Panc1 (cell line): ENCODE measurements around the gene DLL1. TPM values are rescaled to one million over a fixed set of nuclear protein-coding genes. Genes with fewer than 3 reads are reported as not detected.

ENCODE experiments used
- ATAC-seq: fragments of 200-7000 bp; cut with Tn5 transposase; 2 replicates; pipeline ENCODE4 v1.9.1; 2020; ENCODE audit warnings: mild to moderate bottlenecking, moderate library complexity
- BruUV-seq: library from RNA; stranded (reverse); fragments of 400-500 nt; replicated peaks from 2 replicates; lab custom pipeline; 2021; lab: Mats Ljungman, UMichigan
- CTCF ChIA-PET: fragments of 300-600 bp; sonication (Branson Sonifier 250); formaldehyde crosslinking; loops from one replicate; lab custom pipeline; 2022; ENCODE audit warnings: antibody characterized with exemption; lab: Charles Lee
- POLR2A ChIA-PET: fragments of 300-600 bp; sonication (Branson Sonifier 250); formaldehyde crosslinking; loops from one replicate; lab custom pipeline; 2022; ENCODE audit warnings: antibody characterized with exemption; lab: Charles Lee
- DNase-seq: peaks from one replicate; pipeline ENCODE4 v3.0.0-alpha.2; 2010; ENCODE audit warnings: low read depth, low spot score
- H3K27ac ChIP-seq: 2 replicates; pipeline ENCODE4 v1.5.1; 2011; ENCODE audit warnings: mild to moderate bottlenecking, low read length, inconsistent platforms
- H3K27me3 ChIP-seq: fragments of 200-500 bp; sonication (Bioruptor generic); 2 replicates; pipeline ENCODE4 v1.6.0; 2014; ENCODE audit warnings: low read length, inconsistent platforms; ENCODE audit not compliant: control insufficient read depth, insufficient read depth
- H3K36me3 ChIP-seq: fragments of 200-500 bp; sonication (Bioruptor generic); 2 replicates; pipeline ENCODE4 v1.5.1; 2014; ENCODE audit warnings: inconsistent platforms, mild to moderate bottlenecking, low read length, moderate library complexity; ENCODE audit not compliant: control insufficient read depth, insufficient read depth
- H3K4me1 ChIP-seq: 2 replicates; pipeline ENCODE4 v1.5.1; 2011; ENCODE audit warnings: inconsistent platforms, mild to moderate bottlenecking, low read length, moderate library complexity; ENCODE audit not compliant: control insufficient read depth, insufficient read depth
- H3K4me3 ChIP-seq, 2 experiments: 2 replicates each; pipeline ENCODE4 v1.5.1; 2011 to 2012; ENCODE audit warnings: low read depth in 2 of 2, low read length in 2 of 2, mild to moderate bottlenecking in 2 of 2, inconsistent platforms in 1 of 2, moderate library complexity in 1 of 2
- H3K9me3 ChIP-seq: fragments of 200-500 bp; sonication (Bioruptor generic); 2 replicates; pipeline ENCODE4 v1.5.1; 2014; ENCODE audit warnings: low read depth, mild to moderate bottlenecking, inconsistent platforms, low read length, moderate library complexity; ENCODE audit not compliant: control insufficient read depth, insufficient read depth
- POLR2AphosphoS5 ChIP-seq: IDR thresholded peaks from 2 replicates; pipeline ENCODE4 v1.6.1; 2012; ENCODE audit warnings: mild to moderate bottlenecking, low read depth, low read length, moderate library complexity
- SIN3A ChIP-seq: IDR thresholded peaks from 2 replicates; pipeline ENCODE4 v1.6.1; 2012; ENCODE audit warnings: low read depth, mild to moderate bottlenecking, low read length, moderate library complexity, borderline replicate concordance; ENCODE audit not compliant: insufficient read depth
- TCF7L2 ChIP-seq: IDR thresholded peaks from 2 replicates; pipeline ENCODE4 v1.6.1; 2011; ENCODE audit warnings: mild to moderate bottlenecking, low read depth, low read length, inconsistent platforms
- in situ Hi-C: cut with HindIII; loops from 2 replicates; pipeline ENCODE4 v1.10.0; 2016; ENCODE audit warnings: low sequenced_read_pairs, low pct_unique_long_range_greater_than_20kb
- intact Hi-C: fragments of 100-400 bp; cut with micrococcal nuclease; formaldehyde crosslinking; loops from one replicate; pipeline ENCODE4 v1.10.0; 2022; ENCODE audit not compliant: unreplicated experiment
- total RNA-seq: library from RNA; stranded (reverse); gene quantifications from one replicate; pipeline ENCODE4 v1.2.1, GENCODE V29; 2021; ENCODE audit not compliant: unreplicated experiment
- TF ChIP-seq, protein P1 (sequence below), 2 experiments: IDR thresholded peaks; 2 replicates each; pipeline ENCODE4 v1.6.1; 2011 to 2012; ENCODE audit warnings: low read depth in 2 of 2, control low read depth in 1 of 2, low read length in 1 of 2, mild to moderate bottlenecking in 1 of 2, moderate library complexity in 1 of 2; ENCODE audit not compliant: insufficient read depth in 1 of 2
- TF ChIP-seq, protein P2 (sequence below): fragments of 450-650 bp; IDR thresholded peaks from 2 replicates; pipeline ENCODE4 v1.5.1; 2017; ENCODE audit warnings: mild to moderate bottlenecking

Gene DLL1
- total RNA-seq, 1 experiment from 2014 or later, result 2.4 TPM

DNA sequence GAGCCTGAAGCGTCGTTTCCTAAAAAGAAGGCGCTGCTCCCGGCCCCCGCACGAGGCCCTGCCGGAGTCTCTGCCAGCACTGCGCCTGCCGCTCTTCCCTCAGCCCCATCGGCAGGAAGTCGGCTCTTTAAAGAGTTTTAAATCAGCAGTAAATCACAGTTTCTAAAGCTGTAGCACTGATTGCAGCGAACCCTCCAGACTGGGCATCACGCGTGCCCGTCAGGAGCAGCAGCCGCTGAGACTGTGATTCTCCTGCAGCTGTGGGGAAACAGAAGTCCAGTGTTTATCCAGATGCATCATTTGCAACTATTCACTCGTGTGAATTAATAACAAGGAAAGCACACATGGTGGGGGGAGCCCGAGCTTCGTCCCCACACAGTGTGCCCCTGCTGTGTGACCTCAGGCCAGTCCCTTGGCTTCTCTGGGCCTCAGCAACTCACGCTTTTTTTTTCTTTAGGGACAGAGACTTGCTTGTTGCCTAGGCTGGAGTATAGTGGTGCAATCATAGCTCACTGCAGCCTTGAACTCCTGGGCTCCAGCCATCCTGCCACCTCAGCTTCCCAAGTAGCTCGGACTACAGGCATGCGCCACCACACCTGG lies 28.3 kb downstream of the DLL1 start:
- ATAC-seq (no peak), DNase-seq (no peak)
- no peaks in the 10 kb centered on the region for H3K4me1 ChIP-seq
- H3K27ac ChIP-seq, result no peak overlapping the region
- H3K36me3 ChIP-seq, result no peaks in the 10 kb centered on the region
- no peaks in the 10 kb centered on the region for H3K9me3 ChIP-seq
- TF ChIP-seq POLR2AphosphoS5, result no peak
- TF ChIP-seq SIN3A, result no peak
- no peak for TF ChIP-seq TCF7L2
- TF ChIP-seq, protein P1, sequence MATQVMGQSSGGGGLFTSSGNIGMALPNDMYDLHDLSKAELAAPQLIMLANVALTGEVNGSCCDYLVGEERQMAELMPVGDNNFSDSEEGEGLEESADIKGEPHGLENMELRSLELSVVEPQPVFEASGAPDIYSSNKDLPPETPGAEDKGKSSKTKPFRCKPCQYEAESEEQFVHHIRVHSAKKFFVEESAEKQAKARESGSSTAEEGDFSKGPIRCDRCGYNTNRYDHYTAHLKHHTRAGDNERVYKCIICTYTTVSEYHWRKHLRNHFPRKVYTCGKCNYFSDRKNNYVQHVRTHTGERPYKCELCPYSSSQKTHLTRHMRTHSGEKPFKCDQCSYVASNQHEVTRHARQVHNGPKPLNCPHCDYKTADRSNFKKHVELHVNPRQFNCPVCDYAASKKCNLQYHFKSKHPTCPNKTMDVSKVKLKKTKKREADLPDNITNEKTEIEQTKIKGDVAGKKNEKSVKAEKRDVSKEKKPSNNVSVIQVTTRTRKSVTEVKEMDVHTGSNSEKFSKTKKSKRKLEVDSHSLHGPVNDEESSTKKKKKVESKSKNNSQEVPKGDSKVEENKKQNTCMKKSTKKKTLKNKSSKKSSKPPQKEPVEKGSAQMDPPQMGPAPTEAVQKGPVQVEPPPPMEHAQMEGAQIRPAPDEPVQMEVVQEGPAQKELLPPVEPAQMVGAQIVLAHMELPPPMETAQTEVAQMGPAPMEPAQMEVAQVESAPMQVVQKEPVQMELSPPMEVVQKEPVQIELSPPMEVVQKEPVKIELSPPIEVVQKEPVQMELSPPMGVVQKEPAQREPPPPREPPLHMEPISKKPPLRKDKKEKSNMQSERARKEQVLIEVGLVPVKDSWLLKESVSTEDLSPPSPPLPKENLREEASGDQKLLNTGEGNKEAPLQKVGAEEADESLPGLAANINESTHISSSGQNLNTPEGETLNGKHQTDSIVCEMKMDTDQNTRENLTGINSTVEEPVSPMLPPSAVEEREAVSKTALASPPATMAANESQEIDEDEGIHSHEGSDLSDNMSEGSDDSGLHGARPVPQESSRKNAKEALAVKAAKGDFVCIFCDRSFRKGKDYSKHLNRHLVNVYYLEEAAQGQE (IDR thresholded peaks at IDR 0.05; ENCODE audit: insufficient read depth in 1 of 2, low read depth in 2 of 2, low read length in 1 of 2), result no peak
- TF ChIP-seq, protein P2, sequence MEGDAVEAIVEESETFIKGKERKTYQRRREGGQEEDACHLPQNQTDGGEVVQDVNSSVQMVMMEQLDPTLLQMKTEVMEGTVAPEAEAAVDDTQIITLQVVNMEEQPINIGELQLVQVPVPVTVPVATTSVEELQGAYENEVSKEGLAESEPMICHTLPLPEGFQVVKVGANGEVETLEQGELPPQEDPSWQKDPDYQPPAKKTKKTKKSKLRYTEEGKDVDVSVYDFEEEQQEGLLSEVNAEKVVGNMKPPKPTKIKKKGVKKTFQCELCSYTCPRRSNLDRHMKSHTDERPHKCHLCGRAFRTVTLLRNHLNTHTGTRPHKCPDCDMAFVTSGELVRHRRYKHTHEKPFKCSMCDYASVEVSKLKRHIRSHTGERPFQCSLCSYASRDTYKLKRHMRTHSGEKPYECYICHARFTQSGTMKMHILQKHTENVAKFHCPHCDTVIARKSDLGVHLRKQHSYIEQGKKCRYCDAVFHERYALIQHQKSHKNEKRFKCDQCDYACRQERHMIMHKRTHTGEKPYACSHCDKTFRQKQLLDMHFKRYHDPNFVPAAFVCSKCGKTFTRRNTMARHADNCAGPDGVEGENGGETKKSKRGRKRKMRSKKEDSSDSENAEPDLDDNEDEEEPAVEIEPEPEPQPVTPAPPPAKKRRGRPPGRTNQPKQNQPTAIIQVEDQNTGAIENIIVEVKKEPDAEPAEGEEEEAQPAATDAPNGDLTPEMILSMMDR, result no peak
- BruUV-seq, result no TSS peak
- H3K4me3 ChIP-seq, result no peak overlapping the region
- in situ Hi-C loops (no loop called here), intact Hi-C loops (no loop called here)
- ChIA-PET CTCF (interaction anchor here (0.7 kb wide), 1 partner anchor 466 kb away, joined by 4 read pairs; no protein-coding TSS in a partner anchor), POLR2A (no interaction called here)
- H3K27me3 ChIP-seq, result no peaks in the 10 kb centered on the region; the same call in 1 of the 2 replicates

DNA sequence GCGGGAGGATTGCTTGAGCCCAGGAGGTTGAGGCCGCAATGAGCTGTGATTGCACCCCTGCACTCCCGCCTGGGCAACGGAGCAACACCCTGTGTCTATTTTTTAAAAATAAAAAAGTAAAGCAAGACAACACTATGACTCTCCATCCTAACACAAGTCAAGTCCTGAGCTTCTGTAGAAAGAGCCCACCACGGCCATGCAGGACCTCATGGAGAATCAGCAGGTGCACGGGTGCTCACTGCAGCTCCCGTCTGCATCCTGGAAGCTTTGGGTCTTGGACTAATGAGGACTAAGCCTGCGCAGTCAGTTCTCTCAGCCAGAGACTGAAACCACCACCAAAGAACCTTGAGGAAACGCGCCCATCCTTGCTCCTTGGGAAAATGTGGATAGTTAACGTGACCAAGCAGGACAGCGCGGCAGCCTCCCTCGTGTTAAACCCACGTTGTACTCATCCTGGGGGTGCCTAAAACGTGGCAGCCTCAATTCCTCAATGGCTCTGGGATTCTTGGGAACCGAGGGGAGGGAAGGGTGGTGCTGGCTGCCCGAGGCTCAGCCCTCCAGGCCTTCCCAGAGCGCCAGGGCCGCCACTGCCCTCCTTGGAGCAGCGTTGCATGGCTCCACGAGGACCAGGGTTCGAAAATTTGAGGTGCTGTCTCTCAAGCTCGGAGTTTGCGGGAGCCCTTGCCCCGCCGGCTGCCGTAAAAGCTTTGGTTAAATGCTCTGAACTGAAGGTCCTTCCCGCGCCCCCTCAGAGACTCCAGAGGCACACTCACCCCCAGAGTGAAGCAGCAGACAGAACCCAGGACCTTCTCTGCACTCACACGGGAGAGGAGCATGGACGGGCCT lies 29.0 kb downstream of the DLL1 start:
- in situ Hi-C loops (no loop called here), intact Hi-C loops (no loop called here)
- no peak overlapping the region for H3K4me3 ChIP-seq
- DNase-seq, result no peak
- no peaks in the 10 kb centered on the region for H3K9me3 ChIP-seq
- no peak overlapping the region for H3K27ac ChIP-seq
- H3K27me3 ChIP-seq, result no peaks in the 10 kb centered on the region; the same call in 1 of the 2 replicates
- BruUV-seq, result no TSS peak
- POLR2A ChIA-PET, result interaction anchor here (0.6 kb wide), 1 partner anchor 172 kb away, joined by 3 read pairs; no protein-coding TSS in a partner anchor
- CTCF ChIA-PET, result no interaction called here
- TF ChIP-seq, protein P2, result no peak
- TF ChIP-seq, protein P1 (IDR thresholded peaks at IDR 0.05; ENCODE audit: insufficient read depth in 1 of 2, low read depth in 2 of 2, low read length in 1 of 2), result no peak
- no peak for TF ChIP-seq SIN3A
- TF ChIP-seq TCF7L2, result no peak
- no peak for TF ChIP-seq POLR2AphosphoS5
- no peaks in the 10 kb centered on the region for H3K4me1 ChIP-seq
- H3K36me3 ChIP-seq, result no peaks in the 10 kb centered on the region
- no peak for ATAC-seq
